Measurements from ENCODE around the gene SELPLG.
A peak's percentile ranks its signal among the peaks of the same experiment; 100 is the strongest.
"Not testable (repeated sequence)": the region's sequence is repeated elsewhere in the genome, so short reads cannot be mapped to it uniquely, and the experiment has no call there.

Gene SELPLG

DNA sequence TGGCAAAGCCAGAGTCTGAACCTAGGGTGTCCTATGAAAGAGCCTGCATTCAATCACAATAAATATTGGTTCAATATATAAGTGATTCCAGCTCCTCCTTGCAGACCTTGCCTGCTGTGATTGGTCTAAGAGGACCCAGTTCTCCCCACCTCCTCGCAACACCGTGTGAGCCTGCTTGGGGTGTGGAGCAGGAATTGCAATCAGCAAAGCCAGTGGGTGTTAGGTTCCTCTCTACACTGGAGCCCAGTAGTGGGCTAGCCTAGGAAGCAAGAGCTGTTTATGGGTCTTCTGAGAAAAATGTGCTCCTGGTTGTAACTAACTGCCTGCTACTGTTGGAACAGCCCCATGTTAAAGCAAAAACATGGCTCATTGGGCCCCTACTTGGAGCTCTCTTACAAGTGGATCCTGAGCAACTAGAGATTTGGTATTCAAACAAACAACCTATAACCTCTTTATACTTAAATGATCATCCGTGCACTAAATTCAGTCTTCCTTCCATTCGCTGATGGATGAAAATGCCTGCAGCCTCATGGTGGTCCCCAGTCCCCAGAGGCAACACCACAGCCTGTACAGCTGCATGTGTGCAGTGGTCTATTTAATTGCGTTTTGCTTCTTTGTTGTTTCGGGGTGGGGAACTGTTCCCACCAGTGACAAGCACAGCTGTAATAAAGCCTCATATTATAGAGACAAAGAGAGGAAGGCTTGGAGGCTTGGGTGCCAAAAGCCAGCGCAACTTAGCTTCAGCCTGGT lies 3.7 kb upstream of the SELPLG start:
- no peak for DNase-seq

DNA sequence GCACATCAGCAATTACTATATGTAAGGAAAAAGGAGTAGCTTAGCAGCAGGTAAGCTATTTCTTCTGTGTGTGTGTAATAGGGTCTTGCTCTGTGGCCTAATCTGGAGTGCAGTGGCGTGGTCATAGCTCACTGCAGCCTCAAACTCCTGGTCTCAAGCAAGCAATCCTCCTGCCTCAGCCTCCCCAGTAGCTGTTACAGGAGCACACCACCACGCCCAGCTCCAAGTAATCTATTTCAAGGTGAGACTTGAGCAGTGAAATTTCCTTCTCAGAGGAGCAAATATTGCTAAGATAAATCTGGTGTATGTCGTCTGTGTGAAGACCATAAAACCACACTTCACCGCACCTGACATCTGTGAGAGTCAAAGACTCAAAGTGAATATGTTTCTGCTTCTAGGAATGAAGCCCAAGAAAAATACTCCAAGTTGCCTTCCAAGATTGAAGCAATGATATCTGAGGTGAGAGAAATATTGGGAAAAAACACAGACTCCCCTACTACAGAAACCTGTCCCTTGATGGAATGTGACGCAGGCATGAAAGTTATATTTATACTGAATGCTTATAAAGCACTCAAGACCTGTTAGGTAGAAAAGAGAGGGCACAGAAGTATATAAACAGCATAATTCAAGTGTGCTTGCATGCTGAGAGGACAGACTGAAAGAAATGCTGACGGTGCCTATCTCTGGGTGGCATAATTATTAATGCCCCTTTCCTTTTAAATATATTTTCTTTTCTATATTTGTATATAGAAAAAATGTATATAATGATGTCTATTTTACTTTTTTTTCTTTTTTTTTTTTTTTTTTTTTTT lies 2.5 kb upstream of the SELPLG start:
- DNase-seq: no peak

GRCh38 chr12:108635201-108635996 lies 1.7 kb upstream of the SELPLG start:
- no peak for DNase-seq

DNA sequence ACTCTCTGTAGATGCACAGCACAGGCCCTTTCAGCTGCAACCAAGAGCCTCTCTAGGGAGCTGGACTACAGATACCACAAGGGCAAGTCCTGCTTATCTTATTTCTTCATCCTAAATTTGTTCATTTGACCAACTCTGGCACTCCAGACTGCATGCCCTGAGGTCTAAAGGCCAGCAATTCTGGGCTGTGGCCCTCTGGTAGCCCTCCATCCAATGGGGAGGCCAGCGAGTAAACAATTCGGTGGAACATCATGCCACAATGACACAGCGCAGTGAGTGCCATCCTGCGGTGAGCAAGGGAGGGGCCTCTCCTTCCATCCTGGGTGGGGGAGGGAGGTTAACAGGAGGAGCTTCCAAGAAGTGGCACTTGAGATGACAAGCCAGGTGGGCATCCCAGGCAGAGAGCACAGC lies 652 bp upstream of the SELPLG start:
- peak; percentile 72 for DNase-seq

DNA sequence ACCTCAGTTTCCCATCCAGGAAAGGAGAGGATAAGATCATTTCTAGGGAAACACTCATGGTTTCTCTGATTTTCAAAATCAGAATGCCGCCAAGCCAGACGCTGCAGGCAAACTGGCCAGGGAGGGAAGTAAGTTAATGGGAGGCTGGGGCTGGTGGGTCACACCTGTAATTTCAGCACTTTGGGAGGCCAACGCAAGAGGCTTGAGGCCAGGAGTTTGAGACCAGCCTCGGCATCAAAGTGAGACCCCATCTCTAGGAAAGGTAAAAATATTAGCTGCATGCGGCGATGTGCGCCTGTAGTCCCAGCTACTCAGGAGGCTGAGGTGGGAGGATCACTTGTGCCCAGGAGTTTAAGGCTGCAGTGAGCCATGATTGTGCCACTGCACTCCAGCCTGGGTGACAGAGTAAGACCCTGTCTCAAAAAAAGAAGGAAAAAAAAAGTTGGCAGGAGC lies 587 bp downstream of the SELPLG start:
- no peak for DNase-seq

DNA sequence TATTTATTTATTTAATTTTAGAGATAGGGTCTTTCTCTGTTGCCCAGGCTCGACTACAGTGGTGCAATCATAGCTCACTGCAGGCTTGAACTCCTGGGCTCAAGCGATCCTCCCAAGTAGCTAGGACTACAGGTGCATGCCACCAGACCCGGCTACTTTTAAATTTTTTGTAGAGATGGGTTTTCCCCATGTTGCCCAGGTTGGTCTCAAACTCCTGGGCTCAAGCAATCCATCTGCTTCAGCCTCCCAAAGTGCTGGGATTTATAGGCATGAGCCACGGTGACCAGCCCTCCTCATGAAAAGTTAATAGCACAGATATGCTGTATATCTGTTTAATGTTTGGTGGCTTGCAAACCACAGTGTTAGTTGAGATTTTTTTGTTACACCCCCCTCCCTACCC lies 2.4 kb downstream of the SELPLG start:
- not testable (repeated sequence) for DNase-seq

DNA sequence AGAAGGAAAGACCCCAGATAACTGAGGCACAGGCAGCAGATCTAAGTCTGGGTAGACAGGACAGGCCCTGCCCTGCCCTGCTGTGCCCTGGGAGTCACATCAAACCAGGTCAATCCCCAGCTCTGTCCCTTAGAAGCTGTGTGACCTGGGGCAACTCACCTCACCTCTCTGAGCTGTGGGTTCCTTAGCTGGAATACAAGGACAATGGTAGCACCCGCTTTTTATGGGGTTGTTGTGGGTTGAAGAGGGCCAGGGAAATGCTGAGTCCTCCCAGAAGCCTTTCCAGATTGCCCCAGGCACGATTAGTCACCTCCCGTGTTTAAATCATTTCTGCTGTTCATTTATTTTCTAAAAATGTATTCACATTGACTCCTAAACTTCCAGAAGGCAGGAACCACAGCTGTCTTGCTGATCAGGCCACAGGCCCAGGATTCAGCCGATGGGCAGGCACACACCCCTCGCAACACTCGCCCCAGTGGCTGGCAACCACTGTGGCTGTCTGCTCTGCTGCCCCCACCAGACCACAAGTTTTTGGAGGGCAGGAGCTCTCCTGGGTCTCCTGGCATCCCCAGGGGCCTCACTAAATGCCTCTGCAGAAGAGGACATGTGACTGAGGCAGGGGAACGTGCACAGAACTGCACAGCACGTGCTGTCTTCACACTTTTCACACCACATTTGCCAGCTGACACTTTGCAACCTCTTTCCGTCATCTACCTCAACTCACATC lies 3.0 kb downstream of the SELPLG start:
- no peak for DNase-seq

DNA sequence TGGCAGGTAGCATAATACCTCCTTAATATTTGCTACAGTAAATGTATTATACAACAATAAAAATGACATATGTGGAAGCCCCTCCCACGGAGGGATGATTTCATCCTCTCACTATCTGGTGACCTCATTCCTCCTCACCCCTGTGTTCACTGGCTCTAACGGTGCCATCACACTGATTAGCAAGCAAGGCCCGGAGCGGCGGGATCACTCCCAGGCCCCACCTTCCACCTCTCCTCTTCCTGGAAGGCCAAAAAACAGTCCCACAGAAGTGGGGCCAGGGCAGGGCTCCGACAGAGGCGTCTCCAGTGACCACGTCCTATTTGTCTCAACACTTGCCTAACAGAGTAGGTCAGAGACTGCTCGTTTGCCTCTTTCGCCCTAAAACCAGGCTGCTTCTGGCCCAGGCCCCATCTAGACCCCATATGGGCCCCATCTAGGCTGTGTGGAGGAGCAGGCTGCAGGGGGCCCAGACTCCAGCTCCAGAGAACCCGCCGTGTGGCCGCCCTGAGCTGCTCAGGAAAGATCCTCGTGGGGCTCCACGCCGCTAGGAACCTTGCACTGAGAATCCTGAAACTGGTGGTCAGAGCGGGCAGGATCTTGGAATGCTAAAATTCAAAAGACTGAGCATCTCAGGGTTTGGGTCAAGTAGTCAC lies 3.7 kb downstream of the SELPLG start:
- DNase-seq: no peak

DNA sequence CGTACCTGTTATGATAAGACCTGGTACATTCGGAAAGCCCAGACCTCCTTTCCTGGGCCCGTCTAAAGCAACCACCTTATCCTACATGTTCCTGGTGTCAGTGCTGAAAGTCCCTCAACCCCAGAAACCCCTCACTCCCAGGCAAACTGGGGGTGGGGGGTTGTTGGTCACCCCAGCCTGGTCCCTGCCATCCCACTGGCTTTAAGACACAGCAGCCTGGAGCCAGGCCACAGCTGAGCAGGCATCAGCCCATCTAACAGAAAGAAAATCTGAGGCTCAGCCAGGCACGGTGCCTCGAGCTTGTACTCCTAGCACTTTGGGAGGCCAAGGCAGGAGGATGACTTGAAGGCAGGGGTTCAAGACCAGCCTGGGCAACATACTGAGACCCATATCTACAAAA lies 4.5 kb downstream of the SELPLG start:
- DNase-seq: no peak

GRCh38 chr12:108627134-108627920 lies 6.4 kb downstream of the SELPLG start:
- no peak for DNase-seq

- no peak for DNase-seq
Measured at GRCh38 chr12:108625228-108625627, 8.5 kb downstream of the SELPLG start.

DNA sequence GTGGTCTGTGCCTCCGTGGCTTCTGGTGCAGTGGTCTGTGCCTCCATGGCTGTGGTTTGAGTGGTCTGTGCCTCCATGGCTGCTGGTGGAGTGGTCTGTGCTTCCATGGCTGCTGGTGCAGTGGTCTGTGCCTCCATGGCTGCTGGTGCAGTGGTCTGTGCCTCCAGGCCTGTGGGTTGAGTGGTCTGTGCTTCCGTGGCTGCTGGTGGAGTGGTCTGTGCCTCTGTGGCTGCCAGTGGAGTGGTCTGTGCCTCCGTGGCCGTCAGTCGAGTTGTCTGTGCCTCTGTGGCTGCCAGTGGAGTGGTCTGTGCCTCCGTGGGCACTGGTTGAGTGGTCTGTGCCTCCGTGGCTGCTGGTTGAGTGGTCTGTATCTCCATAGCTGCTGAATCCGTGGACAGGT lies 10.1 kb downstream of the SELPLG start:
- no peak for DNase-seq

DNA sequence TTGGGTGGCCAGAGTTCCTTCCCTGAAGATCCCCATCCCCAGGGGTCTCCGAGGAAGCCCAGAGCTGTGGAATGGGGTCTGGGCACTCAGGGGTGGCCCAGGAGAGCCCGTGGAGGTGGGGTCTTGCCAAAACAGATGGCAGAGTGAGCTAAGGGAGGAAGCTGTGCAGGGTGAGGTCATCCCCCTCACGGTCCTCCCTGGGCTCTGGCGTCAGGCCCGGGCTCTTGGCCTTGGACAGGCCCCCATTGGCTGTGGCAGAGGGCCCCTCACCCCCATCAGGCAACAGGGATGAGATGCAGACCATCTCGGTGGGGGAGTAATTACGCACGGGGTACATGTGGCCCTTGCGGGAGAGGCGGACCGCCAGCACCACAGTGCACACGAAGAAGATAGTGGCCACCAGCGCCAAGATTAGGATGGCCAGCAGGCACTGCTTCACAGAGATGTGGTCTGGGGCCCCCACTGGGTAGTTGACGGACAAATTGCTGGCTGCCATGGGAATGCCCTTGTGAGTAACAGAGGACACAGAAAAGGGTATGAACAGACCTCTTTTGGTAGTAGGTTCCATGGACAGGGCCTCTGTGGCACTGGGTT lies 10.7 kb downstream of the SELPLG start:
- DNase-seq: no peak

- no peak for DNase-seq
Measured at GRCh38 chr12:108622421-108622820, 11.3 kb downstream of the SELPLG start.

- DNase-seq: no peak
Measured at GRCh38 chr12:108621161-108621560, 12.5 kb downstream of the SELPLG start.

DNA sequence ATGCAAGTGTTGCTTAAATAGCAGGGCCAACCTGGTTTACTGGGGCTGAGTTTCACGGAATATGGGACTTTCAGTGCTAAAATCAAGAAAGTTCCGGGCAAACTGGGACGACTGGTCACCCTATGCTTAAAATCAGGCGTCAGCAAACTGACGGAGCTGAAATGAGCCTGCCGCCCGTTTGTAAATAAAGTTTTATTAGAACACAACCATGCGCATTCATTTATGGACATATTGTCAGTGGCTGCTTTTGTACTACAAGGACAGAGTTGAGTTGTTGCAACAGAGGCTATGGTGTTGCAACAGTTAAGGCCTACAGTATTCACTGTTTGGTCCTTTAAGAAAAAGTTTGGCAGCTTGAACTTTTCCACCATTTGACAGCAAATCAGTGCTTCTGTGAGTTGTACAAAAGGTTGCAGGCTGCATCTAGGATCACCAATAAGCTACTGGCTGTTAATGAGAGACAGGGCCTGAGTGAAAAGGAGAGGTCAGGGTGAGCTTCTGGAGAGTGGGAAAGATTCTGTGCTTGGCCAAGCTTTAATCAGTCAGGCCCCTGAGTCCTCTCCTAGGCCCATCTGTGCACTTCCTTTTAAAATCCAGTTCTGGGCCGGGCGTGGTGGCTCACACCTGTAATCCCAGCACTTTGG lies 13.3 kb downstream of the SELPLG start:
- DNase-seq: no peak

GRCh38 chr12:108619369-108620160 lies 14.1 kb downstream of the SELPLG start:
- DNase-seq: no peak

DNA sequence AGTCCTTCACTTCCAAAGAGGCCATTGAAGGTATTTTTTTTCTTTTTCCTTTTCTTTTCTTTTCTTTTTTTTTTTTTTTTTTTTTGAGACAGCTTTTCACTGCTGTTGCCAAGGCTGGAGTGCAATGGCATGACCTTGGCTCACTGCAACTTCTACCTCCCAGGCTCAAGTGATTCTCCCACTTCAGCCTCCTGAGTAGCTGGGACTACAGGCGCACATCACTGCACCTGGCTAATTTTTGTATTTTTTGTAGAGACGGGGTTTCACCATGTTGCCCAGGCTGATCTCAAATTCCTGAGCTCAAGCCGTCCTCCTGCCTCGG lies 14.8 kb downstream of the SELPLG start:
- DNase-seq: not testable (repeated sequence)

DNA sequence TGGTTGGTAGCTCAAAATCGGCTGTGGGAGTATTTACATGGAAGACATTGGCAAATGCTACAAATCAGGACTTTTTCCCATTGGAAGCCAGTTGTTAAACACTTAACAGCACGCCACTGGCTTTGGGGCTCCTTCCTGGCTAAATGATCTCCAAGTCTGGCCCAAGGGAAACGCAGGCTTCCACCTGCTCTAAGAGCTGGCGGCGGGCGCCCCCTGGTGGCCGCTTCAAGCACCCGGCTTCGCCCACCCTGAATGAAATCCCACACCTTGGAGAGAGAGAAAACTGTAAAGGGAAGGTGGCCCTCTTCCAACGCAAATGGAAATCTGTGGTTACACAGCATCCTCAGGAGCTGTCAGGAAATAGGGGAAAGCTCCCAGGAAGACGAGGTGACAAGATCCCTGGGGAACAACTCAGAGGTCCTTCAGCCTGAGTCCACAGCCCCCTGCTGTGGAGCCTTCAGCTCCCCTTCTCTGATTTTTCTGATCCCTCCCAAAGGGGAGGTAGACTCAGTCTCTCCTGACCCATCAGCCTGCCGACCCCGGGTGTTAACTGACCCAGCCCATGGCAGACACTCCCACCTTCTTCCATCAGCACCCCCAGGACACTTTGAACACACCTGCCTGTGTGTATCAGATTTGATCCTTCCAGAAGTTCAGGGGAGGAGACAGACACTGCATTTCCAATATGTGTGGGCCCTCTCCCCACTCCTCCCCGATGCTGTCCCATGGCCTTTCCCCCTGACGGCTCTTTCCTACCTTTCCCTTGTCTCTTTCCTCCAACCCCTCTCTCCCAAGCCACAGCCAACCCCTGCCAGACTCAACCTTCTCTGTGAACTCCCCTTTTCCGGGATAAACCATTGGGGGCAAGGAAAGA lies 15.4 kb downstream of the SELPLG start:
- DNase-seq: peak; percentile 83

Data from NCI-H2171 (cell line).